Measurements from ENCODE around the gene TRIM26. TPM values are rescaled to one million over a fixed set of nuclear protein-coding genes. Genes with fewer than 3 reads are reported as not detected.
A peak's percentile ranks its signal among the peaks of the same experiment; 100 is the strongest.

The TRIM26 gene
- total RNA-seq, 1 donor = 29.3 TPM

DNA sequence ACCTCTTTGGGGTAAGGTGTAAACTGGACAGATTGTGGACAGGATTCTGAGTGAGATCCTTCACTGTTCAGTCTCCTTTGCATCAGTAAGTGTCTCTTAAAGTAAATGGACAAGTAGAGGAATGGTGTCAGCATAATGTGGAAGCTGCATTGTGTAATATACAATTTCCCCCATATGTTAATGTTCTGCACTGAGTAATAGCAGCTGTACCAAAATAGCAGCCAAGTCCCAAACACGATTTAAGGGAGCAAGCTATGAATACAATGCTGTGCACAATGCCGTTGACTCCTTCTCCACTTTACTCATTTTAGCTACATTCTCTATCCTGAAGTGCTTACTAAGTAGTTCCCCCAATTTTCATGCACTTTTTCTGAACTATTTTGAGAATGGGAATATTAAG lies 21.1 kb upstream of the TRIM26 start:
- Histone ChIP-seq H3K27ac (ENCODE audit: low read depth, low read length) (no peak overlapping the region), H3K4me3 (ENCODE audit: insufficient read depth, low read length) (no peak overlapping the region), H2AFZ (ENCODE audit: low read length) (no peak overlapping the region), H3K9me3 (ENCODE audit: low read depth, low read length) (no peaks in the 10 kb centered on the region), H3K4me1 (ENCODE audit: insufficient read depth, low read length) (no peaks in the 10 kb centered on the region), H3K27me3 (ENCODE audit: insufficient read depth, low read length) (peaks cover under 1% of the 10 kb centered on the region), H3K4me2 (ENCODE audit: insufficient read depth, low read length) (no peak overlapping the region), H3K79me2 (ENCODE audit: insufficient read depth, low read length) (no peaks in the 10 kb centered on the region), H3K36me3 (ENCODE audit: insufficient read depth, low read length) (no peaks in the 10 kb centered on the region), H4K20me1 (ENCODE audit: insufficient read depth, low read length) (no peaks in the 10 kb centered on the region)
- DNase-seq (ENCODE audit: insufficient read length, low spot score, missing footprints) = no peak
- TF ChIP-seq, protein P1, sequence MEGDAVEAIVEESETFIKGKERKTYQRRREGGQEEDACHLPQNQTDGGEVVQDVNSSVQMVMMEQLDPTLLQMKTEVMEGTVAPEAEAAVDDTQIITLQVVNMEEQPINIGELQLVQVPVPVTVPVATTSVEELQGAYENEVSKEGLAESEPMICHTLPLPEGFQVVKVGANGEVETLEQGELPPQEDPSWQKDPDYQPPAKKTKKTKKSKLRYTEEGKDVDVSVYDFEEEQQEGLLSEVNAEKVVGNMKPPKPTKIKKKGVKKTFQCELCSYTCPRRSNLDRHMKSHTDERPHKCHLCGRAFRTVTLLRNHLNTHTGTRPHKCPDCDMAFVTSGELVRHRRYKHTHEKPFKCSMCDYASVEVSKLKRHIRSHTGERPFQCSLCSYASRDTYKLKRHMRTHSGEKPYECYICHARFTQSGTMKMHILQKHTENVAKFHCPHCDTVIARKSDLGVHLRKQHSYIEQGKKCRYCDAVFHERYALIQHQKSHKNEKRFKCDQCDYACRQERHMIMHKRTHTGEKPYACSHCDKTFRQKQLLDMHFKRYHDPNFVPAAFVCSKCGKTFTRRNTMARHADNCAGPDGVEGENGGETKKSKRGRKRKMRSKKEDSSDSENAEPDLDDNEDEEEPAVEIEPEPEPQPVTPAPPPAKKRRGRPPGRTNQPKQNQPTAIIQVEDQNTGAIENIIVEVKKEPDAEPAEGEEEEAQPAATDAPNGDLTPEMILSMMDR (IDR thresholded peaks at IDR 0.05; ENCODE audit: extremely low read depth, low read depth, low read length) = no peak

DNA sequence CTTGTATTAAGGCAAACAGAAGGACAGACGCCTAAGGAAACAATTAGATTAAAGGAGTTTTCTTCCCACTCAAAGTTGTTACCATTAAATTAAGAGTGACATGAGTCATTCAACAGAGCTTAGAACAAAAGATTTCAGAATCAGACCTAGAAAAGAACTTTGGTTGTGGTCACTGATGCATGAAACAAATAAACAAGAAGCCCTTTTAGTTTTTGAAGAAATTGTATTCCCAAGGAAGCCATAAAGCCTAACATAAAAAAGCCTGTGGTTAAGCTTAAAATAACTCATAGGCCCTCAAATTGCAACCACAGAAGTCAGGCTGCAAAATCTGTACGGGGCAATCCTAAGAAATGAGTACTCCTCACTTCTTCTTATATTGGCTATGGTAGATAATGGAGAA lies 17.9 kb upstream of the TRIM26 start:
- Histone ChIP-seq H2AFZ (ENCODE audit: low read length) (no peak overlapping the region), H3K4me1 (ENCODE audit: insufficient read depth, low read length) (no peaks in the 10 kb centered on the region), H3K9me3 (ENCODE audit: low read depth, low read length) (no peaks in the 10 kb centered on the region), H3K27me3 (ENCODE audit: insufficient read depth, low read length) (peaks cover 21% of the 10 kb centered on the region), H4K20me1 (ENCODE audit: insufficient read depth, low read length) (no peaks in the 10 kb centered on the region), H3K36me3 (ENCODE audit: insufficient read depth, low read length) (no peaks in the 10 kb centered on the region), H3K4me2 (ENCODE audit: insufficient read depth, low read length) (no peak overlapping the region), H3K4me3 (ENCODE audit: insufficient read depth, low read length) (no peak overlapping the region), H3K27ac (ENCODE audit: low read depth, low read length) (no peak overlapping the region), H3K79me2 (ENCODE audit: insufficient read depth, low read length) (no peaks in the 10 kb centered on the region)
- TF ChIP-seq, protein P1 (IDR thresholded peaks at IDR 0.05; ENCODE audit: extremely low read depth, low read depth, low read length) = no peak
- no peak for DNase-seq (ENCODE audit: insufficient read length, low spot score, missing footprints)

DNA sequence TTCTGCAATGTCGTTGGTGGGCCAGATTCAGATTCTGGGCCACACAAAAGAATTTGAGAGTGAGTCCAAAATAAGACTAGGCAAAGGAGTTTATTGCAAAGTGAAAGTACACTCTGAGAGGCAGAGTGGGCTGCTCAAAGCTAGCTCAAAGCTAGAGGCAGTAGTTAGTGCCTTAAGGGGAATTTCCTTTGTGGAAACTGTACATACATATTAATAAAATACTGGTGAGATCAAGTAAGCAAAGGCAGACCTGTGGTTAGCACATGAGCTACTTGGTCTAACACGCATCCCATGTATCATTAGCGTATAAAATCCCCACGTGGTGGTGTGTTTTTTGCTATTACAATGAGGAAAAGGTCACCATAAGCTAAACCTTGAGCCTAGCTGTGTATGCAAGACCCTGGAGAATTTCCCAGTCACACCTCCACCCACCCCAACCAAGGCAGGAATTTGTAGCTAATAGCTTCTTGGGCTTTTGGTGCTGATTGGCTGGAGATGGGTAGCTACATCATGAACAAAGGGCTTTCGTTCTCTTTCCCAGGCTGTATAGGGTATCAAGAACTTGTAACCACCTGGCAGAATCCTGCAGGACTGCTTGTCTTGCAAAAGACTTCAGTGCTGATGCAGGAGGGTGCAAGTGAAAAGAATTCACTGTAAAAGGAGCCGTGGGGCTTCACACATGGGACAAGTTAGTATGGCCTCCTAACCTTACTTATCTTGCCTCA lies 14.7 kb upstream of the TRIM26 start:
- no peak overlapping the region for H3K4me2 ChIP-seq (ENCODE audit: insufficient read depth, low read length)
- H3K9me3 ChIP-seq (ENCODE audit: low read depth, low read length) = no peaks in the 10 kb centered on the region
- TF ChIP-seq, protein P1 (IDR thresholded peaks at IDR 0.05; ENCODE audit: extremely low read depth, low read depth, low read length) = no peak
- H3K4me3 ChIP-seq (ENCODE audit: insufficient read depth, low read length) = no peak overlapping the region
- no peaks in the 10 kb centered on the region for H3K4me1 ChIP-seq (ENCODE audit: insufficient read depth, low read length)
- H3K79me2 ChIP-seq (ENCODE audit: insufficient read depth, low read length) = no peaks in the 10 kb centered on the region
- H3K27me3 ChIP-seq (ENCODE audit: insufficient read depth, low read length) = peaks cover 24% of the 10 kb centered on the region
- H2AFZ ChIP-seq (ENCODE audit: low read length) = no peak overlapping the region
- no peak for DNase-seq (ENCODE audit: insufficient read length, low spot score, missing footprints)
- no peaks in the 10 kb centered on the region for H3K36me3 ChIP-seq (ENCODE audit: insufficient read depth, low read length)
- no peak overlapping the region for H3K27ac ChIP-seq (ENCODE audit: low read depth, low read length)
- no peaks in the 10 kb centered on the region for H4K20me1 ChIP-seq (ENCODE audit: insufficient read depth, low read length)

DNA sequence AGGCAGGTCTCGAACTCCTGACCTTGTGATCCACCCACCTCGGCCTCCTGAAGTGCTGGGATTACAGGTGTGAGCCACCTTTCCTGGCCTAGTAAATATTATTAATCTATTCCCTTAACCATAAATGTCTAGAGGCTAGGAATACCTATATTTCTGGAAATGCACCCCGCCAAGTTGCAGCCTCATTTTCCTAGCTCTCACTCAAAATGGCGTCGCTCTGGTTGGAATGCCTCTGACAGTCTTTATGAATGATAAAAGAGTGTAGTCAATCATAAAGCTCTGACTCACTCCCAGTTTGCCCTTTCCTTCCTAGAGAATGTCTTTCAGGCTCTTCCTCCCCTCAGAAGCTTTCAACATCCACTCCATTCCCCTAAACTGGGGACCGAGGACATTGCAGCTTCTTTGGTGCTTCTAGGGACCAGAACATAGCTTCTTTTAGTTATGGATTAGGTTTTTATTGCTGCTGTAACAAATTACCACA lies 14.1 kb upstream of the TRIM26 start:
- Histone ChIP-seq H3K27ac (ENCODE audit: low read depth, low read length) (no peak overlapping the region), H4K20me1 (ENCODE audit: insufficient read depth, low read length) (no peaks in the 10 kb centered on the region), H3K4me2 (ENCODE audit: insufficient read depth, low read length) (no peak overlapping the region), H3K4me1 (ENCODE audit: insufficient read depth, low read length) (no peaks in the 10 kb centered on the region), H3K4me3 (ENCODE audit: insufficient read depth, low read length) (no peak overlapping the region), H3K27me3 (ENCODE audit: insufficient read depth, low read length) (peaks cover 24% of the 10 kb centered on the region), H3K79me2 (ENCODE audit: insufficient read depth, low read length) (no peaks in the 10 kb centered on the region), H2AFZ (ENCODE audit: low read length) (peak overlapping the region; percentile 16), H3K9me3 (ENCODE audit: low read depth, low read length) (no peaks in the 10 kb centered on the region), H3K36me3 (ENCODE audit: insufficient read depth, low read length) (no peaks in the 10 kb centered on the region)
- no peak for DNase-seq (ENCODE audit: insufficient read length, low spot score, missing footprints)
- TF ChIP-seq, protein P1 (IDR thresholded peaks at IDR 0.05; ENCODE audit: extremely low read depth, low read depth, low read length) = no peak

Measured in osteoblast (primary cell).